Endometrium (tissue), 2 donors: ENCODE results near the gene BRD9.
"Not testable (repeated sequence)": the region's sequence is repeated elsewhere in the genome, so short reads cannot be mapped to it uniquely, and the experiment has no call there.

Experiments used
- FAIRE-seq: peaks from 2 replicates; lab custom pipeline; 2012; peaks lifted over from hg19 to GRCh38; lab: Jason Lieb, UNC
- donor health status: control.
- donor health status: control.

Gene BRD9

GRCh38 chr5:922436-923280, 30.1 kb upstream of the BRD9 start:
- no peak for FAIRE-seq

- FAIRE-seq: no peak
Observed at GRCh38 chr5:921456-922435, 29.1 kb upstream of the BRD9 start.

GRCh38 chr5:920321-920720, 27.7 kb upstream of the BRD9 start:
- FAIRE-seq: no peak

- FAIRE-seq: no peak
Observed at GRCh38 chr5:919356-920000, 26.9 kb upstream of the BRD9 start.

- not testable (repeated sequence) for FAIRE-seq
Observed at GRCh38 chr5:918717-919116, 26.1 kb upstream of the BRD9 start.

GRCh38 chr5:916441-917293, 24.1 kb upstream of the BRD9 start:
- no peak for FAIRE-seq

GRCh38 chr5:915946-916345, 23.3 kb upstream of the BRD9 start:
- FAIRE-seq: no peak

GRCh38 chr5:915346-915745, 22.7 kb upstream of the BRD9 start:
- FAIRE-seq: not testable (repeated sequence)

- no peak for FAIRE-seq
Observed at GRCh38 chr5:914612-915011, 22.0 kb upstream of the BRD9 start.

- no peak for FAIRE-seq
Observed at GRCh38 chr5:914174-914573, 21.6 kb upstream of the BRD9 start.

- no peak for FAIRE-seq
Observed at GRCh38 chr5:912280-913091, 19.9 kb upstream of the BRD9 start.

- no peak for FAIRE-seq
Observed at GRCh38 chr5:911601-912000, 19.0 kb upstream of the BRD9 start.

GRCh38 chr5:910769-911160, 18.2 kb upstream of the BRD9 start:
- FAIRE-seq: no peak

- FAIRE-seq: no peak
Observed at GRCh38 chr5:909994-910768, 17.6 kb upstream of the BRD9 start.

- no peak for FAIRE-seq
Observed at GRCh38 chr5:909086-909485, 16.5 kb upstream of the BRD9 start.

GRCh38 chr5:908172-908571, 15.6 kb upstream of the BRD9 start:
- FAIRE-seq: no peak

- no peak for FAIRE-seq
Observed at GRCh38 chr5:907366-907910, 14.8 kb upstream of the BRD9 start.

GRCh38 chr5:905139-905642, 12.6 kb upstream of the BRD9 start:
- FAIRE-seq: no peak

GRCh38 chr5:903756-904096, 11.1 kb upstream of the BRD9 start:
- no peak for FAIRE-seq
